ENCODE measurements around the gene COL2A1.

DNA sequence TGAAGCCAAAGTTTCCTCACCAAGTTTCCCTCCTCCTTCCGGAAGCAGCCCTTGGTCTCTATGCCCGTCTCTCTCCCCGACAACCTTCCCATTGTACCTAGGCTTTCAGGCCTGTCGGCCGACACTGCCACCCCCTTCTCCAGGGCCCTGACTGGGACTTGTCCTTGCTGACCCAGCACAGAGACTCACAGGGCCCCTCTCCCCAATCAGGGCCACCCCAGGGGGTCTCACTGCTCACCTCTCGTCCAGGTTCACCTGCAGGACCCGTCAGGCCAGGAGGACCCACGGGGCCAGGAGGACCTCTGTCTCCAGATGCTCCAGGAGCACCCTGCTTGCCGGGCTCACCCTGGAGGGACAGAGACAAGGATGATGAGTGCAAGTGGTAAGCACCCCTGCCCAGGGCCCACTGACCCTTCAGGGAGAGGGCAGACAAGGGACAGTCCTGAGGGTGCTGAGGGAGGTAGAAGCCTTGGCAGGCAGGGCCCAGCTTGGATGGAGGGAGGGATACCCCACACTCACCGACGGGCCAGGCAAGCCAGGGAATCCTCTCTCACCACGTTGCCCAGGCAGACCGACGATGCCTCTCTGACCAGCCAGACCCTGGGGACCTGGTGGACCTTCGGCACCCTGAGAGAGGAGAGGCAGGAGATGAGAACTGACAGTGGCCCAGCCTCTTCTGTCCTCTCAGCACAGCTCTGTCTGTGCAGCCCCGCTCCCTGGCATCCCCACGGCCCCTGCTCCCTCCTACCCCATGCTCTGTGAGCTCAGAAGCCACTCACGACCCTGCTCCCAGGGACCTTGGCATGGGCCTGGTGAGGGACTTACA, 26.3 kb downstream of the COL2A1 start:
- no peak for TF ChIP-seq POLR2A (IDR thresholded peaks at IDR 0.05)
- TF ChIP-seq, protein P1, sequence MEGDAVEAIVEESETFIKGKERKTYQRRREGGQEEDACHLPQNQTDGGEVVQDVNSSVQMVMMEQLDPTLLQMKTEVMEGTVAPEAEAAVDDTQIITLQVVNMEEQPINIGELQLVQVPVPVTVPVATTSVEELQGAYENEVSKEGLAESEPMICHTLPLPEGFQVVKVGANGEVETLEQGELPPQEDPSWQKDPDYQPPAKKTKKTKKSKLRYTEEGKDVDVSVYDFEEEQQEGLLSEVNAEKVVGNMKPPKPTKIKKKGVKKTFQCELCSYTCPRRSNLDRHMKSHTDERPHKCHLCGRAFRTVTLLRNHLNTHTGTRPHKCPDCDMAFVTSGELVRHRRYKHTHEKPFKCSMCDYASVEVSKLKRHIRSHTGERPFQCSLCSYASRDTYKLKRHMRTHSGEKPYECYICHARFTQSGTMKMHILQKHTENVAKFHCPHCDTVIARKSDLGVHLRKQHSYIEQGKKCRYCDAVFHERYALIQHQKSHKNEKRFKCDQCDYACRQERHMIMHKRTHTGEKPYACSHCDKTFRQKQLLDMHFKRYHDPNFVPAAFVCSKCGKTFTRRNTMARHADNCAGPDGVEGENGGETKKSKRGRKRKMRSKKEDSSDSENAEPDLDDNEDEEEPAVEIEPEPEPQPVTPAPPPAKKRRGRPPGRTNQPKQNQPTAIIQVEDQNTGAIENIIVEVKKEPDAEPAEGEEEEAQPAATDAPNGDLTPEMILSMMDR (IDR thresholded peaks at IDR 0.05): no peak
